Liver (tissue), 9 donors: ENCODE measurements around the gene GAPDH. TPM values are rescaled to one million over a fixed set of nuclear protein-coding genes. Genes with fewer than 3 reads are reported as not detected.

ENCODE experiments used
- DNase-seq: peaks from one replicate; pipeline ENCODE4 v3.0.0-alpha.2; 2017; ENCODE audit warnings: low spot score
- H3K27ac ChIP-seq, 2 donors: one replicate each; pipeline ENCODE4 v1.7.0; 2013; ENCODE audit warnings: inconsistent platforms in 2 of 2, low read length in 2 of 2, control low read depth in 1 of 2, low read depth in 1 of 2, mild to moderate bottlenecking in 1 of 2
- H3K27me3 ChIP-seq, 4 donors: one replicate each; pipeline versions ENCODE4 v1.6.1 to v1.7.0; 2013; ENCODE audit warnings: low read length in 3 of 4, inconsistent platforms in 1 of 4, mild to moderate bottlenecking in 1 of 4, moderate library complexity in 1 of 4; ENCODE audit not compliant: control insufficient read depth in 4 of 4, insufficient read depth in 4 of 4
- H3K36me3 ChIP-seq, 4 donors: one replicate each; pipeline versions ENCODE4 v1.6.1 to v1.7.0; 2013; ENCODE audit warnings: low read length in 3 of 4, mild to moderate bottlenecking in 3 of 4, low read depth in 1 of 4, moderate library complexity in 1 of 4; ENCODE audit not compliant: control insufficient read depth in 4 of 4, insufficient read depth in 3 of 4
- H3K4me1 ChIP-seq, 4 donors: one replicate each; pipeline versions ENCODE4 v1.6.1 to v1.7.0; 2013; ENCODE audit warnings: low read length in 3 of 4, mild to moderate bottlenecking in 3 of 4, moderate library complexity in 1 of 4; ENCODE audit not compliant: control insufficient read depth in 4 of 4, insufficient read depth in 4 of 4
- H3K4me3 ChIP-seq, 3 donors: one replicate each; pipeline versions ENCODE4 v1.6.1 to v1.7.0; 2013; ENCODE audit warnings: low read length in 3 of 3, control low read depth in 1 of 3, low read depth in 1 of 3, mild to moderate bottlenecking in 1 of 3
- H3K9ac ChIP-seq, 2 donors: one replicate each; pipeline ENCODE4 v1.7.0; 2013; ENCODE audit warnings: low read length in 2 of 2, mild to moderate bottlenecking in 2 of 2, moderate library complexity in 2 of 2, control low read depth in 1 of 2, low read depth in 1 of 2
- H3K9me3 ChIP-seq, 4 donors: one replicate each; pipeline versions ENCODE4 v1.6.1 to v1.7.0; 2013; ENCODE audit warnings: low read length in 3 of 4; ENCODE audit not compliant: control insufficient read depth in 4 of 4
- FOXA2 ChIP-seq: IDR thresholded peaks from 2 replicates; pipeline ENCODE4 v1.6.1; 2016; ENCODE audit warnings: antibody characterized with exemption
- GABPA ChIP-seq, 2 donors: IDR thresholded peaks in 1 of 2; conservative IDR thresholded peaks in 1 of 2; 2 replicates each; pipeline ENCODE4 v1.6.1; 2016; ENCODE audit warnings: antibody characterized with exemption in 2 of 2, mild to moderate bottlenecking in 1 of 2, moderate library complexity in 1 of 2
- HNF4A ChIP-seq, 2 donors: conservative IDR thresholded peaks; 2 replicates each; pipeline ENCODE4 v1.6.1; 2016; ENCODE audit warnings: antibody characterized with exemption in 2 of 2, mild to moderate bottlenecking in 2 of 2
- HNF4G ChIP-seq: IDR thresholded peaks from 2 replicates; pipeline ENCODE4 v1.6.1; 2016; ENCODE audit warnings: antibody characterized with exemption
- JUND ChIP-seq, 2 donors: IDR thresholded peaks; 2 replicates each; pipeline ENCODE4 v1.6.1; 2016; ENCODE audit warnings: antibody characterized with exemption in 2 of 2
- NR2F2 ChIP-seq: IDR thresholded peaks from 2 replicates; pipeline ENCODE4 v1.6.1; 2016; ENCODE audit warnings: antibody characterized with exemption
- RAD21 ChIP-seq, 2 donors: IDR thresholded peaks; 2 replicates each; pipeline ENCODE4 v1.6.1; 2016; ENCODE audit warnings: antibody characterized with exemption in 2 of 2, mild to moderate bottlenecking in 2 of 2
- RXRA ChIP-seq, 2 donors: IDR thresholded peaks; 2 replicates each; pipeline ENCODE4 v1.6.1; 2017 to 2018; ENCODE audit warnings: antibody characterized with exemption in 2 of 2, mild to moderate bottlenecking in 1 of 2
- SP1 ChIP-seq: IDR thresholded peaks from 2 replicates; pipeline ENCODE4 v1.6.1; 2018; ENCODE audit warnings: antibody characterized with exemption, mild to moderate bottlenecking
- TAF1 ChIP-seq: conservative IDR thresholded peaks from 2 replicates; pipeline ENCODE4 v1.6.1; 2016; ENCODE audit warnings: antibody characterized with exemption, mild to moderate bottlenecking
- YY1 ChIP-seq: IDR thresholded peaks from 2 replicates; pipeline ENCODE4 v1.6.1; 2016; ENCODE audit warnings: antibody characterized with exemption, mild to moderate bottlenecking
- WGBS: extraction: QIAGEN DNeasy Blood & Tissue Kit; methylation state at CpG from one replicate; pipeline ENCODE4 v1.1.7; 2013; 5-methylcytosine and 5-hydroxymethylcytosine counted together
- polyA plus RNA-seq, 2 donors: library from polyadenylated mRNA; stranded (reverse) in 1 of 2; unstranded in 1 of 2; fragments of 200-250 nt in 1 of 2; fragments of >200 nt in 1 of 2; fragmentation: Nextera tagmentation in 1 of 2; extraction: Ambion mirVana in 1 of 2; gene quantifications; one replicate each; pipeline versions ENCODE4 v1.2.1 to v1.2.3, GENCODE V29; 2013 to 2015
- total RNA-seq, 2 donors: library from RNA; depleted of rRNA; stranded (reverse); fragments of >200 nt; gene quantifications; one replicate each; pipeline ENCODE4 v1.2.3, GENCODE V29; 2014
- TF ChIP-seq, protein P1 (sequence below): IDR thresholded peaks from 2 replicates; pipeline ENCODE4 v1.6.1; 2016; ENCODE audit warnings: antibody characterized with exemption
- TF ChIP-seq, protein P2 (sequence below): IDR thresholded peaks from 2 replicates; pipeline ENCODE4 v1.6.1; 2016; ENCODE audit warnings: antibody characterized with exemption
- TF ChIP-seq, protein P3 (sequence below): fragments of 150-350 bp; IDR thresholded peaks from 2 replicates; pipeline ENCODE4 v1.5.1; 2017; ENCODE audit warnings: improper control_type of control experiment, low read depth, low read length; ENCODE audit not compliant: missing input control
- TF ChIP-seq, protein P4 (sequence below): IDR thresholded peaks from 2 replicates; pipeline ENCODE4 v1.6.1; 2016; ENCODE audit warnings: antibody characterized with exemption
- donor health status: healthy.
- donor health status: healthy.
- donor health status: healthy.
- donor health status: healthy.
- donor health status: healthy.

Gene GAPDH
- total and polyA plus RNA-seq, 4 donors, result 1,234 to 2,082 (median 1,344) TPM

DNA sequence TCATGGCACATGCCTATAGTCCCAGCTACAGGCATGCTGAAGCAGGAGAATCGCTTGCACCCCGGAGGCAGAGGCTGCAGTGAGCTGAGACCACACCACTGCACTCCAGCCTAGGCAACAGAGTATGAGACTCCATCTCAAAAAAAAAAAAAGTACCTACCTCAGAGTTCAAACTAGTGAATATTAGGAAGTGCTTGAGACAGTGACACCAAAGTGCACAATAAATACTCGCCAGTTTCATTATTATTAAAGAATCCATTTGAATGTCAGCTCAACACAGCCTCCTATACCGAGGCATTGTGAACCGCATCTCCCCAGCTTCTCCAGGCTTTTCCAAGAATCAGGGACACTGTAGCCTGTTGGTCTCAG lies 5.0 kb downstream of the GAPDH start:
- peaks cover 12 to 54% (median 34%) of the 10 kb centered on the region in 4 donors for H3K4me1 ChIP-seq
- no peak overlapping the region for H3K9ac ChIP-seq
- peak overlapping the region in 1 of 2 donors; percentile 100 for H3K27ac ChIP-seq
- no peak overlapping the region for H3K4me3 ChIP-seq
- peaks cover 15 to 33% (median 23%) of the 10 kb centered on the region in 4 donors for H3K36me3 ChIP-seq
- DNase-seq, result no peak
- no peak for TF ChIP-seq FOXA2
- no peak for TF ChIP-seq RAD21 (IDR thresholded peaks at IDR 0.05)
- no peak for TF ChIP-seq TAF1
- TF ChIP-seq, protein P1, sequence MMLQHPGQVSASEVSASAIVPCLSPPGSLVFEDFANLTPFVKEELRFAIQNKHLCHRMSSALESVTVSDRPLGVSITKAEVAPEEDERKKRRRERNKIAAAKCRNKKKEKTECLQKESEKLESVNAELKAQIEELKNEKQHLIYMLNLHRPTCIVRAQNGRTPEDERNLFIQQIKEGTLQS, result no peak
- TF ChIP-seq RXRA (IDR thresholded peaks at IDR 0.05), result no peak
- no peak for TF ChIP-seq JUND (IDR thresholded peaks at IDR 0.05)
- no peaks in the 10 kb centered on the region for H3K27me3 ChIP-seq
- no peaks in the 10 kb centered on the region for H3K9me3 ChIP-seq
- whole genome bisulfite sequencing, result 89% methylated on average over 5 of the region's 5 CpGs

DNA sequence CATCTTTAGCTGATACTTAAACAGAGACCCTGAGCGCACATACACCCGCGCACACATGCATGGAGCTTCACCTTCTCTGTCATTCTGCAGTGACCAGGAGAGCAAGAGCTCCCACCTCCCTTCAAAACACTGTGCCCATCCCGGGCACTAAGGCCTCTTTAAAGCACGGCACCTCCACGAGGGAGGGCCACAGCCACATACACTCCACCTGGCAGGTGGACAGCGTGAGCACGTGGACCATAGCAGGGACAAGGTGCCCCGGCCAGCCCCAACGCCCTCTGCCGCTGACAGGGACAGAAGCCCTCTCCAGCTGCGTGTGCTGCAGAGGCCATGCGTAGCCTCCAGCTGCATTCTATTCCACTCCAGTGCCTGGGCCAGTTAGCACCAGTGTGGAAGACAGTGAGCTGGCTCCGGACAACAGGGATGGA lies 5.4 kb downstream of the GAPDH start:
- TF ChIP-seq, protein P2, sequence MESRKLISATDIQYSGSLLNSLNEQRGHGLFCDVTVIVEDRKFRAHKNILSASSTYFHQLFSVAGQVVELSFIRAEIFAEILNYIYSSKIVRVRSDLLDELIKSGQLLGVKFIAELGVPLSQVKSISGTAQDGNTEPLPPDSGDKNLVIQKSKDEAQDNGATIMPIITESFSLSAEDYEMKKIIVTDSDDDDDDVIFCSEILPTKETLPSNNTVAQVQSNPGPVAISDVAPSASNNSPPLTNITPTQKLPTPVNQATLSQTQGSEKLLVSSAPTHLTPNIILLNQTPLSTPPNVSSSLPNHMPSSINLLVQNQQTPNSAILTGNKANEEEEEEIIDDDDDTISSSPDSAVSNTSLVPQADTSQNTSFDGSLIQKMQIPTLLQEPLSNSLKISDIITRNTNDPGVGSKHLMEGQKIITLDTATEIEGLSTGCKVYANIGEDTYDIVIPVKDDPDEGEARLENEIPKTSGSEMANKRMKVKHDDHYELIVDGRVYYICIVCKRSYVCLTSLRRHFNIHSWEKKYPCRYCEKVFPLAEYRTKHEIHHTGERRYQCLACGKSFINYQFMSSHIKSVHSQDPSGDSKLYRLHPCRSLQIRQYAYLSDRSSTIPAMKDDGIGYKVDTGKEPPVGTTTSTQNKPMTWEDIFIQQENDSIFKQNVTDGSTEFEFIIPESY, result no peak
- TF ChIP-seq FOXA2 (no peak), HNF4A (conservative IDR thresholded peaks at IDR 0.05) (no peak), RXRA (IDR thresholded peaks at IDR 0.05) (no peak), NR2F2 (no peak), YY1 (no peak), RAD21 (IDR thresholded peaks at IDR 0.05) (no peak), SP1 (no peak), HNF4G (no peak), GABPA (IDR thresholded peaks at IDR 0.05 in 1 of 2, conservative IDR thresholded peaks at IDR 0.05 in 1 of 2) (no peak), JUND (IDR thresholded peaks at IDR 0.05) (no peak), TAF1 (no peak)
- TF ChIP-seq, protein P3, sequence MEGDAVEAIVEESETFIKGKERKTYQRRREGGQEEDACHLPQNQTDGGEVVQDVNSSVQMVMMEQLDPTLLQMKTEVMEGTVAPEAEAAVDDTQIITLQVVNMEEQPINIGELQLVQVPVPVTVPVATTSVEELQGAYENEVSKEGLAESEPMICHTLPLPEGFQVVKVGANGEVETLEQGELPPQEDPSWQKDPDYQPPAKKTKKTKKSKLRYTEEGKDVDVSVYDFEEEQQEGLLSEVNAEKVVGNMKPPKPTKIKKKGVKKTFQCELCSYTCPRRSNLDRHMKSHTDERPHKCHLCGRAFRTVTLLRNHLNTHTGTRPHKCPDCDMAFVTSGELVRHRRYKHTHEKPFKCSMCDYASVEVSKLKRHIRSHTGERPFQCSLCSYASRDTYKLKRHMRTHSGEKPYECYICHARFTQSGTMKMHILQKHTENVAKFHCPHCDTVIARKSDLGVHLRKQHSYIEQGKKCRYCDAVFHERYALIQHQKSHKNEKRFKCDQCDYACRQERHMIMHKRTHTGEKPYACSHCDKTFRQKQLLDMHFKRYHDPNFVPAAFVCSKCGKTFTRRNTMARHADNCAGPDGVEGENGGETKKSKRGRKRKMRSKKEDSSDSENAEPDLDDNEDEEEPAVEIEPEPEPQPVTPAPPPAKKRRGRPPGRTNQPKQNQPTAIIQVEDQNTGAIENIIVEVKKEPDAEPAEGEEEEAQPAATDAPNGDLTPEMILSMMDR, result no peak
- TF ChIP-seq, protein P4, sequence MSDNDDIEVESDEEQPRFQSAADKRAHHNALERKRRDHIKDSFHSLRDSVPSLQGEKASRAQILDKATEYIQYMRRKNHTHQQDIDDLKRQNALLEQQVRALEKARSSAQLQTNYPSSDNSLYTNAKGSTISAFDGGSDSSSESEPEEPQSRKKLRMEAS, result no peak
- TF ChIP-seq, protein P1, result no peak
- Histone ChIP-seq H3K4me3 (no peak overlapping the region), H3K9me3 (no peaks in the 10 kb centered on the region), H3K4me1 (peaks cover 12 to 54% (median 34%) of the 10 kb centered on the region in 4 donors), H3K27me3 (no peaks in the 10 kb centered on the region), H3K27ac (peak overlapping the region; percentile 43 to 98), H3K36me3 (peaks cover 15 to 36% (median 24%) of the 10 kb centered on the region in 4 donors), H3K9ac (no peak overlapping the region)
- DNase-seq, result no peak
- 73% methylated on average over 14 of the region's 14 CpGs for WGBS
